Measurements from ENCODE around the gene VEGFA. TPM values are rescaled to one million over a fixed set of nuclear protein-coding genes. Genes with fewer than 3 reads are reported as not detected.

Gene VEGFA
- total RNA-seq, 4 donors from 2014 or later: 36.2 to 91.3 (median 70.4) TPM

- 75 to 81% methylated on average over 10 of the region's 10 CpGs for WGBS, 2 donors
- intact Hi-C loops (cut with DNase I; ENCODE audit: low total_unique reads): no loop called here
- H3K4me3 ChIP-seq (ENCODE audit: low read depth, poor library complexity, severe bottlenecking): no peak overlapping the region
- TF ChIP-seq CTCF (IDR thresholded peaks at IDR 0.05) (no peak), POLR2A (IDR thresholded peaks at IDR 0.05) (no peak)
- no peak for DNase-seq (ENCODE audit: low spot score in 2 of 2)
Measured at GRCh38 chr6:43800746-43801494, 30.9 kb downstream of the VEGFA start.

GRCh38 chr6:43801495-43802181 is 31.6 kb downstream of the VEGFA start:
- TF ChIP-seq CTCF (IDR thresholded peaks at IDR 0.05) (no peak), POLR2A (IDR thresholded peaks at IDR 0.05) (no peak)
- intact Hi-C loops (cut with DNase I; ENCODE audit: low total_unique reads): no loop called here
- no peak overlapping the region for H3K4me3 ChIP-seq (ENCODE audit: low read depth, poor library complexity, severe bottlenecking)
- DNase-seq (ENCODE audit: low spot score in 2 of 2): no peak
- 71 to 72% methylated on average over 16 of the region's 16 CpGs for WGBS, 2 donors

GRCh38 chr6:43803055-43803782 is 33.2 kb downstream of the VEGFA start:
- no peak overlapping the region for H3K4me3 ChIP-seq (ENCODE audit: low read depth, poor library complexity, severe bottlenecking)
- TF ChIP-seq CTCF (IDR thresholded peaks at IDR 0.05) (no peak), POLR2A (IDR thresholded peaks at IDR 0.05) (no peak)
- intact Hi-C loops (cut with DNase I; ENCODE audit: low total_unique reads): no loop called here
- DNase-seq (ENCODE audit: low spot score in 2 of 2): no peak
- WGBS, 2 donors: 63% methylated on average over 6 of the region's 6 CpGs

- H3K4me3 ChIP-seq (ENCODE audit: low read depth, poor library complexity, severe bottlenecking): no peak overlapping the region
- TF ChIP-seq POLR2A (IDR thresholded peaks at IDR 0.05) (no peak), CTCF (IDR thresholded peaks at IDR 0.05) (no peak)
- intact Hi-C loops (cut with DNase I; ENCODE audit: low total_unique reads): no loop called here
- DNase-seq (ENCODE audit: low spot score in 2 of 2): no peak
- WGBS, 2 donors: 66 to 69% methylated on average over 2 of the region's 2 CpGs
Measured at GRCh38 chr6:43803783-43804549, 34.0 kb downstream of the VEGFA start.

GRCh38 chr6:43804550-43805223 is 34.7 kb downstream of the VEGFA start:
- H3K4me3 ChIP-seq (ENCODE audit: low read depth, poor library complexity, severe bottlenecking): no peak overlapping the region
- no peak for DNase-seq (ENCODE audit: low spot score in 2 of 2)
- 96% methylated on average over 4 of the region's 4 CpGs for WGBS, 2 donors
- intact Hi-C loops (cut with DNase I; ENCODE audit: low total_unique reads): no loop called here
- TF ChIP-seq POLR2A (IDR thresholded peaks at IDR 0.05) (no peak), CTCF (IDR thresholded peaks at IDR 0.05) (no peak)

Data from lower leg skin (tissue), 4 donors.